ENCODE results near the gene PHACTR1. TPM values are rescaled to one million over a fixed set of nuclear protein-coding genes. Genes with fewer than 3 reads are reported as not detected.
"Not testable (repeated sequence)": the region's sequence is repeated elsewhere in the genome, so short reads cannot be mapped to it uniquely, and the experiment has no call there.

The PHACTR1 gene
- total RNA-seq, 8 experiments from 2014 or later, result 2.7 to 24.5 (median 16.4) TPM

DNA sequence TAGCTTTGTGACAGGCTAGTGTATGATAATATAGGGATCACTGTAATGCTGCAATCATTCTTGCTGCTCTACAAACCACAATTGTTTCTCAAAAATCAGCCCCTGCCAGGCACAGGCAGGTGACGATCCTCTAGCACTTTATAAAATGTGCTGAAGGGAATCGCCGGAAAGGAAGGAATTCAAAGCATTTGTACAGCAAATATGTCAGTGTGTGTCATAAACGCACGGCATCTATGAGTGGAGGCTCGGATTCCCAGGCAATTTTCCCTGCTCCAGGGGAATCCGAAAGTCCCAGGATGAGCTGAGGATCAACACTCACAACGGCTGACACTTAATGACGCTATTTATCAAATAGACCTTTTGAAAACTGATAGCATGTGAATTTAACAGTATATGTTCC is 1.4 kb downstream of the PHACTR1 start:
- Histone ChIP-seq H3K4me1 (replicated peaks in 1 of 2) (peaks cover 16 to 28% of the 10 kb centered on the region in 2 donors), H3K27ac (no peak overlapping the region), H3K4me3 (peak overlapping the region in 1 of 5 donors; percentile 10)
- in situ Hi-C loops (cut with MboI; ENCODE audit: low pct_unique_long_range_greater_than_20kb in 2 of 9, low sequenced_read_pairs in 9 of 9, unreplicated experiment in 9 of 9), result no loop called here
- 2 to 95% (median 39%) methylated on average over 3 to 9 of the region's 9 CpGs; no CpG with 5 or more reads in 2 of the 10 experiments for WGBS, 10 experiments
- peak in 5 of 8 experiments; percentile 12 to 49 (median 26) for ATAC-seq (replicated peaks in 6 of 8)

DNA sequence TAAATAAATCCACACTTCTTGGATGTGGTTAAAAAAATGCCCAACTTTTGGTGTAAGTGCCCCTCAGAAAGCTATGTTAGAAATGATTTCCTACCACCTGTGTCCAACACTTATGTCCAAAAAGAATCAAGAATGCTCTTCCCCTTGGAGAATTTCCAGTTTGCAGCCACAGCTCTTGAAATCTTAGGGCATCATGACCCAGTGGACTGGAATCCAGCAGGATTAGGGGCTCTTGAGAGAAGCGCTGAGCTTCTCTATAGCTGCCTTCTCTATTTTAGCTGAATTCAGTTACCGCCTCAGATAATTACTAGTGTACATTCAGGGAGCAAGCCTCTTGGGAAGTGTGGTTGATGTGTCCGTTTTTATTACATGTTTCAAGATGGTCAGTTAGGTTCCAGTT is 2.5 kb downstream of the PHACTR1 start:
- in situ Hi-C loops (cut with MboI; ENCODE audit: low pct_unique_long_range_greater_than_20kb in 2 of 9, low sequenced_read_pairs in 9 of 9, unreplicated experiment in 9 of 9), result no loop called here
- 0 to 83% (median 50%) methylated on average over 1 to 3 of the region's 3 CpGs; no CpG with 5 or more reads in 1 of the 10 experiments for WGBS, 10 experiments
- no peak overlapping the region for H3K4me3 ChIP-seq
- no peak overlapping the region for H3K27ac ChIP-seq
- no peak for ATAC-seq (replicated peaks in 6 of 8)
- H3K4me1 ChIP-seq (replicated peaks in 1 of 2), result peaks cover 16 to 28% of the 10 kb centered on the region in 2 donors

DNA sequence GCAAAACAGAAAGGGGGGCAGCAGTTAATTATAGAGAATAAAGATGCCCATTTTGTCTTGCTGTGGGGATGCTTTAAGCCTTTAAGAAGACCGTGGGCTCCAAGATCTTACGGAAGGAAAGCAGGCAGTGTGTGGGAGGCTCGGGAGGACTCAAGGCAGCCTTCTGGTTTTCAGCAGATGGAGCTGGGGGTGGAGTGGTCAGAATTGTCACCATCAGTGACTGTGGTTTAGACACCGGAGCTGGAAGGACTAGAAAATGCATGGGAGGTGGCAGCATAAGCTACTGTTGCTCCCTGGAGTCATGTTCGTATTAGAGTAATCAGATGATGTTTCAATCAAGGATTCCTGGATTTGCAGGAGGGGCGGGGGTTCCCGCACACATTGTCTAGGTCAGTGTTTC is 3.7 kb downstream of the PHACTR1 start:
- peaks cover 16 to 28% of the 10 kb centered on the region in 2 donors for H3K4me1 ChIP-seq (replicated peaks in 1 of 2)
- WGBS, 10 experiments, result 14 to 100% (median 88%) methylated on average over 1 to 6 of the region's 7 CpGs; no CpG with 5 or more reads in 1 of the 10 experiments
- no peak for ATAC-seq (replicated peaks in 6 of 8)
- no peak overlapping the region for H3K4me3 ChIP-seq
- no peak overlapping the region for H3K27ac ChIP-seq
- in situ Hi-C loops (cut with MboI; ENCODE audit: low pct_unique_long_range_greater_than_20kb in 2 of 9, low sequenced_read_pairs in 9 of 9, unreplicated experiment in 9 of 9), result no loop called here

DNA sequence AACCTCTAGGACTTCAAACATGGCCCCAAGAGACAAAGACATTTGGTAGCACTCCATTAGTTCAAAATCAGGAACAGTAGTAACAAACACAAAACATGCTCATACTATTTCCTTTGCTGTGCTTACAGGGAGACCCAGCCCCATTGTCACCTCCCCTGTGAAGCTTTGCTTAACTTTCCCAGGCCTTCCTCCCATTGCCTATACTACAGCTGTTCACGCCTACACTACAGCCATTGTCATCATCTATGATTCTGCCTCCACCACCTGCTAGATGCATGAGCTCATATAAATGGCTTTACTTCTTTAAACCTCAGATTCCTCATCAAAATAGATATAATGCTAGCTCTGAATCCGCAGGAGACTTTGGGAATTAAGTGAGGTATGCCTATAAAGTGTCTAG is 8.7 kb downstream of the PHACTR1 start:
- ATAC-seq (replicated peaks in 6 of 8), result no peak
- H3K27ac ChIP-seq, result no peak overlapping the region
- H3K4me1 ChIP-seq (replicated peaks in 1 of 2), result peaks cover 0 to 3% of the 10 kb centered on the region in 2 donors
- whole genome bisulfite sequencing, 10 experiments, result 0 to 100% (median 60%) methylated on average over 1 to 2 of the region's 2 CpGs; no CpG with 5 or more reads in 1 of the 10 experiments
- H3K4me3 ChIP-seq, result no peak overlapping the region
- in situ Hi-C loops (cut with MboI; ENCODE audit: low pct_unique_long_range_greater_than_20kb in 2 of 9, low sequenced_read_pairs in 9 of 9, unreplicated experiment in 9 of 9), result no loop called here

DNA sequence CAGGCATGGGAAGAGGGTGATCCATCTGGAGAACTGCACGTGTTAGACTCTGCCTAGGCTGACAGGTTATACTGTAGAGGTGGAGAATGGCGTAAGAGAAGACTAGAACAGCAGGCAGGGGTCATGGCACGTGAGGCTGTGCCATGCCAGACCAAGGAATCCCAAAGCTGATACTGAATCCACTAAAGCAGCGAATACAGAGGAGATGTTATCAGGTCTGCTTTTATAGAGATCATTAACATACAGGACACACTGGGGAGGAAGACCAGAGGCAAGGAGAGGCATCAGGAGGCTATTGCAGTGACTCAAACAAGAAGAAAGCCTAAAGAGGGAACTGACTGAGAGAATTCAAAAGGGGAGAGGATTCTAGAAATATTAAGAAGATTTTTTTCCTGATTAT is 12.9 kb downstream of the PHACTR1 start:
- H3K4me3 ChIP-seq, result no peak overlapping the region
- peaks cover 0 to 3% of the 10 kb centered on the region in 2 donors for H3K4me1 ChIP-seq (replicated peaks in 1 of 2)
- WGBS, 10 experiments, result 8 to 83% (median 50%) methylated on average over 1 to 4 of the region's 4 CpGs; no CpG with 5 or more reads in 2 of the 10 experiments
- ATAC-seq (replicated peaks in 6 of 8), result peak in 2 of 8 experiments; percentile 32 to 37
- in situ Hi-C loops (cut with MboI; ENCODE audit: low pct_unique_long_range_greater_than_20kb in 2 of 9, low sequenced_read_pairs in 9 of 9, unreplicated experiment in 9 of 9), result no loop called here
- H3K27ac ChIP-seq, result no peak overlapping the region

DNA sequence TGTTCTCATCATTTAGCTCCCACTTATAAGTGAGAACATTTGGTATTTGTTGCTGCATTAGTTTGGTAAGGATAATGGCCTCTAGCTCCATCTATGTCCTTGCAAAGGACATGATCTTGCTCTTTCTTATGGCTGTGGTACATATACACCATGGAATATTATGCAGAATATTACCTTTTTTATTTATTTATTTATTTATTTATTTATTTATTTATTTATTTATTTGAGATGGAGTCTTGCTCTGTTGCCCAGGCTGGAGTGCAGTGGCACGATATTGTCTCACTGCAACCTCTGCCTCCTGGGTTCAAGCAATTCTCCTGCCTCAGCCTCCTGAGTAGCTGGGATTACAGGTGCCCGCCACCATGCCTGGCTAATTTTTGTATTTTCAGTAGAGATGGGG is 14.2 kb downstream of the PHACTR1 start:
- H3K27ac ChIP-seq; in situ Hi-C loops (cut with MboI; ENCODE audit: low pct_unique_long_range_greater_than_20kb in 2 of 9, low sequenced_read_pairs in 9 of 9, unreplicated experiment in 9 of 9); ATAC-seq (replicated peaks in 6 of 8); H3K4me3 ChIP-seq; H3K4me1 ChIP-seq (replicated peaks in 1 of 2): not testable (repeated sequence)
- 50 to 100% (median 91%) methylated on average over 1 to 2 of the region's 2 CpGs; no CpG with 5 or more reads in 3 of the 10 experiments for WGBS, 10 experiments

DNA sequence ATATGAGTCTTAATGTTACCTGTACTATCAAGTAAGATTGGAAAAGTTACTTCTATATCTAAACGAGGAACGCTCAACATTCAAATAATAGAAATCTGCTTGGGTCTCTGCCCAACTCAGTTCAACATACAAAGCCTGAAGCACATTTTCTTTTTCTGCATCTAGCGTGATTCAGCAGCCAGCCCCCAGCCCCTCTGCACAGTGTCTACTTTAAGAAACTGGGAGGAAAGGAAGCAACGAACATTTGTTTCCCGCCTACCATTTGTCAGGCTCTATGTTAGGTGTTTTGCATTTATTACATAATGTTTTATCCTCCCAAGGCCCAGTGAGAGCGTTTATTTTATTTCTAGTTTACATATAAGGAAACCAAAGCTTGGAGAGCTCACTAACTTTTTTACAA is 17.3 kb downstream of the PHACTR1 start:
- Histone ChIP-seq H3K27ac (no peak overlapping the region), H3K4me3 (no peak overlapping the region), H3K4me1 (replicated peaks in 1 of 2) (peaks cover 0 to 3% of the 10 kb centered on the region in 2 donors)
- no peak for ATAC-seq (replicated peaks in 6 of 8)
- 46 to 96% (median 67%) methylated on average over 3 to 6 of the region's 6 CpGs; no CpG with 5 or more reads in 2 of the 10 experiments for WGBS, 10 experiments
- in situ Hi-C loops (cut with MboI; ENCODE audit: low pct_unique_long_range_greater_than_20kb in 2 of 9, low sequenced_read_pairs in 9 of 9, unreplicated experiment in 9 of 9), result no loop called here

DNA sequence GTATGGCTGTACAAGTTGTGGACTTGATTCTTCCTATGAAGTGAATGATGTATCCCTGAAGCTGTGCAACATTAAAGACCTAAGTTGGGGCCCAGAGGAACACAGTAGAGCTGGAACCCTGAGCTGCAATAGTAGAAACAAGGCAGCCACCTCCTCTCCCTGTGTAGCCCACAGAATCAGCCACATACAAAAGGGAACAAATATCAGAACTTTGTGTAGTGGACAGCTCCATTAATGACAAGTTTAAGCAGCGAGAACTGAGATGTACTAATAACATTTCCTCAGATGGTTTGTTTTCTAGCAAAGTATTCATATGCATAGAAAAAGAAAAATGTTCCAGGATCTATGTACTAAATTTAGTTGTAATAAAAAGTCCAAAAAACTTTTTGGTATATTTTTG is 19.2 kb downstream of the PHACTR1 start:
- in situ Hi-C loops (cut with MboI; ENCODE audit: low pct_unique_long_range_greater_than_20kb in 2 of 9, low sequenced_read_pairs in 9 of 9, unreplicated experiment in 9 of 9), result no loop called here
- no peak for ATAC-seq (replicated peaks in 6 of 8)
- Histone ChIP-seq H3K27ac (no peak overlapping the region), H3K4me3 (no peak overlapping the region), H3K4me1 (replicated peaks in 1 of 2) (no peaks in the 10 kb centered on the region)
- 0 to 100% (median 43%) methylated on average over 1 of the region's 1 CpG; no CpG with 5 or more reads in 1 of the 10 experiments for WGBS, 10 experiments

DNA sequence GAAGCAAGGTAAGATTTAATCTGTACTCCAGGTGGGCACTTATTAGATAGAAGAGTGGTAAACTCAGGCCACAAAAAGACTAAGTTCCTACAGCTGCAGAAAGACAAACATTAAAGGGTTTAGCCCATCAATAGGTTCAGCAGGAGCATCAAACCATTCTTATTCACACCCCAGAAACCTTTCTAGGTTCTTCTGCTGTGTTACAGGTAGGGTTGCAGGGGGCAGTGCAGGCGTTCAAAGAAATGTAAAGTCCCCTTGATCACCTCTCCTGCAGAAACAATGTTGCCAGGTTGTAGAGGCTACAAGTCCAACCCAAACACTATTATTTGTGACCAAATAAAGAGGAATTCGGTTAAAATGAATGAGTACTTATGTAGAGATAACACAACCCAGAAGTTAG is 31.8 kb downstream of the PHACTR1 start:
- in situ Hi-C loops (cut with MboI; ENCODE audit: low pct_unique_long_range_greater_than_20kb in 2 of 9, low sequenced_read_pairs in 9 of 9, unreplicated experiment in 9 of 9), result no loop called here
- H3K4me1 ChIP-seq (replicated peaks in 1 of 2), result peaks cover 4 to 27% of the 10 kb centered on the region in 2 donors
- no peak for ATAC-seq (replicated peaks in 6 of 8)
- no peak overlapping the region for H3K4me3 ChIP-seq
- WGBS, 10 experiments, result 0 to 55% (median 19%) methylated on average over 1 to 2 of the region's 2 CpGs; no CpG with 5 or more reads in 2 of the 10 experiments
- no peak overlapping the region for H3K27ac ChIP-seq

DNA sequence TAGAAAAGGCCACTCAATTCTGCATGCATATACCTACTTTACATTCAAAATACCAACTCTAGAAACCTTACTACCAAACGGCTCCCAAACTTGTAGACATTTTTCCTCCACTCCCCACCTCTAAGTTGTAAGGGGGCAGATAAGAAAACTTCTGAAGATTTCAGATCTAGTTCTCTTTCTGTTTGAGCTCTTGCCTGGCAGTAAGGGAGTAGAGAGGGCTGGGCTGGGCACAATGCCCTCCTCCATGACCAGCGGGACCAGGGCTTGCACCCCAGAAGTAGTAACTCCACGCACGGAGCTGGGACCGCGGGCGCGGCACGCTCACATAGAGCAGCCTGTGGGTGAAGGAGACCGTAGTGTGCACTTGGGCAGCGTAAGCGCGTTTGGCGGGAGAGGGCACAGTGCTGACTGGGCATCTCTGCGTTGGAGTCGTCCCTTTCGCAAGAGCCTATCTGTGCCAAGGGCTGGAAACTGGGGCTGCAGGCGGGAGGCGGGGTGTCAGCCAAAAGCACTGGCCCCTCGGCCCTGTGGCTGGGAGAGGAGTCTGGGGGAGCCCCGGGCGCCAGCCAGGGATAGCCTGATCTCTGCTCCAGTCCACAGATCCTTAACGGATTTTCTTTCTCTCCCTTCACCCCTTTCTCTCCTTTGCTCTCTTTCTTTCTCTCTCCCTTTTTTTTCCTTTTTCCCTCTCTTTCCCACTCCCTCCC is 32.4 kb downstream of the PHACTR1 start:
- in situ Hi-C loops (cut with MboI; ENCODE audit: low pct_unique_long_range_greater_than_20kb in 2 of 9, low sequenced_read_pairs in 9 of 9, unreplicated experiment in 9 of 9), result no loop called here
- peak in 5 of 8 experiments; percentile 65 to 74 (median 69) for ATAC-seq (replicated peaks in 6 of 8)
- Histone ChIP-seq H3K27ac (no peak overlapping the region), H3K4me3 (peak overlapping the region; percentile 65 to 99 (median 89)), H3K4me1 (replicated peaks in 1 of 2) (peaks cover 4 to 30% of the 10 kb centered on the region in 2 donors)
- 1 to 3% methylated on average over 6 to 13 of the region's 23 CpGs; no CpG with 5 or more reads in 8 of the 10 experiments for WGBS, 10 experiments

DNA sequence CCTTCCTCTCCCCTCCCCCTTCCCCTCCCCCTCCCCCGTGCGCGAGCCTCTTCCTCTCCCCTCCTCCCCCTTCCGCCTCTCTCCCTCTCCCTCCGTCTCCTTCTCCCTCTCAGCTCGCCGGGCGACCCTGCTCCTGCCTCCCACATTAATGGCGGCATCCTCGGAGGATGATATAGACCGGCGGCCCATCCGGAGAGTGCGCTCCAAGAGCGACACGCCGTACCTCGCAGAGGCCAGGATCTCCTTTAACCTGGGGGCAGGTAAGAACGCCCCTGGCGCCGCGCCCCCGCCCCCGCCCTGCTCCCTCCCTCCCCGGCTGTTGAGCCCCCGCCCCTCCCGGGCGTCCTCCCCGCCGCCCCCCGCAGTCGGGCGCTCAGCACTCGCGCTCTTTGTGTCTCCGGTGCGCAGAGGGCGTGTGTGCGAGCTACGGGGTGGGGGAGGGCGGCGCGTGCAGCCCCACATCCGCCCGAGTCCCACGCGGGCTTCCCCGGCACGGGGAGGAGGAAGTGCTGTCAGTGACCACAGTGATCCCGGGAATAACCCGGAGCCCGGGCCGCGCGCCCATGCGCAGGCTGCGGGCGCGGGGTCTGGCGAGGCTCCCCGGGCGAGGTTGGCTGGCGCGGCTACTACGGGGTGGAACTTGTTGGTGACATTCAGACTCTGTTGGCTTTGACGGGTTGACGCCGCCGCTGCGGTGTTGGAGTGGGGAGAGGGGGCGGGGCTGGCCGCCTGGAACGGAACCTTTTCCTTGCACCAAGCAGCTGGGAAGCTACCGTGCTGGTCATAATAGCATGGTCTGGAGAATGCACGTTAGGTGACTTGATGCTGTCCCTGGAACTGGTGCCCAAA is 33.2 kb downstream of the PHACTR1 start:
- peak overlapping the region; percentile 79 to 80 for H3K27ac ChIP-seq
- in situ Hi-C loops (cut with MboI; ENCODE audit: low pct_unique_long_range_greater_than_20kb in 2 of 9, low sequenced_read_pairs in 9 of 9, unreplicated experiment in 9 of 9), result no loop called here
- peaks cover 4 to 30% of the 10 kb centered on the region in 2 donors for H3K4me1 ChIP-seq (replicated peaks in 1 of 2)
- 0 to 7% (median 0%) methylated on average over 1 to 7 of the region's 75 CpGs; no CpG with 5 or more reads in 6 of the 10 experiments for WGBS, 10 experiments
- peak overlapping the region; percentile 65 to 99 (median 89) for H3K4me3 ChIP-seq
- ATAC-seq (replicated peaks in 6 of 8), result peak in 5 of 8 experiments; percentile 79 to 83 (median 81)

DNA sequence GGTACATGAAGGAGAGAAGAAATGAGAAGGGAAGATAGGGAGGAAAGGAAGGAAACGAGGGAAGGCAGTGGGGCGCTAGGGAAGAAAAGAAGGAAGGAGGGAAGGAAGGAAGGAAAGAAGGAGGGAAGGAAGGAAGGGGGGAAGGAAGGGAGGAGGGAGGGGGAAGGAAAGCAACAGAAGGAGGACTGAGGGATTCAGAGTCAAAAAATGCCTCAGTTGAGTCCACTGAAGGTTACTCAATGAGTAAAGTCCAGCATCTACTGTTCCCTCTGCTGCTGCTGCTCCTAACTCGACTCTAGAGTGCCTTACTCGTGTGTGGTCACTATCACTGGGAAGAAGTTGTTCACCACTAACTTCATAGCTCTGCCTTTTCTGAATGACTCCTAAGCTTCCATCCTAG is 33.8 kb downstream of the PHACTR1 start:
- in situ Hi-C loops (cut with MboI; ENCODE audit: low pct_unique_long_range_greater_than_20kb in 2 of 9, low sequenced_read_pairs in 9 of 9, unreplicated experiment in 9 of 9), result no loop called here
- Histone ChIP-seq H3K4me1 (replicated peaks in 1 of 2) (peaks cover 4 to 34% of the 10 kb centered on the region in 2 donors), H3K27ac (peak overlapping the region in 1 of 2 donors; percentile 80), H3K4me3 (peak overlapping the region; percentile 65 to 99 (median 89))
- 0 to 40% (median 18%) methylated on average over 1 to 4 of the region's 4 CpGs; no CpG with 5 or more reads in 2 of the 10 experiments for WGBS, 10 experiments
- ATAC-seq (replicated peaks in 6 of 8), result no peak
